Esophagus squamous epithelium (tissue), 4 donors: ENCODE measurements around the gene FCGR3A.
"Not testable (repeated sequence)": the region's sequence is repeated elsewhere in the genome, so short reads cannot be mapped to it uniquely, and the experiment has no call there.

Source experiments
- CTCF ChIP-seq, 6 experiments: fragments of 450-650 bp in 4 of 6; fragments of 200-600 bp in 2 of 6; sonication (generic) in 2 of 6; IDR thresholded peaks; one replicate each; pipeline ENCODE4 v1.5.1; 2016 to 2019; ENCODE audit warnings: antibody characterized with exemption in 6 of 6, mild to moderate bottlenecking in 4 of 6, moderate library complexity in 4 of 6
- POLR2A ChIP-seq, 4 donors: fragments of 450-650 bp; IDR thresholded peaks; one replicate each; pipeline ENCODE4 v1.6.1; 2017; ENCODE audit warnings: antibody characterized with exemption in 4 of 4, mild to moderate bottlenecking in 4 of 4, moderate library complexity in 3 of 4

GRCh38 chr1:161560960-161561715, 11.5 kb upstream of the FCGR3A start:
- TF ChIP-seq CTCF (IDR thresholded peaks at IDR 0.05), result peak in 1 of 6 experiments; percentile 6
- TF ChIP-seq POLR2A (IDR thresholded peaks at IDR 0.05), result not testable (repeated sequence)
